Type B pancreatic cell (in vitro differentiated cells): ENCODE data around the gene IMPG1. TPM values are rescaled to one million over a fixed set of nuclear protein-coding genes. Genes with fewer than 3 reads are reported as not detected.

ENCODE experiments used
- DNase-seq: peaks from one replicate; pipeline ENCODE4 v3.0.0; 2021; ENCODE audit warnings: mixed read lengths; ENCODE audit not compliant: unreplicated experiment; ENCODE audit errors: extremely low spot score
- H3K27ac Mint-ChIP-seq: 2 replicates; pipeline ENCODE4 v1.8.0; 2021; ENCODE audit warnings: mild to moderate bottlenecking, mixed read lengths
- H3K27me3 Mint-ChIP-seq: 2 replicates; pipeline ENCODE4 v1.8.0; 2021; ENCODE audit warnings: mixed read lengths
- H3K36me3 Mint-ChIP-seq: 2 replicates; pipeline ENCODE4 v1.8.0; 2021; ENCODE audit warnings: mixed read lengths
- H3K4me1 Mint-ChIP-seq: one replicate; pipeline ENCODE4 v1.8.0; 2021; ENCODE audit warnings: mixed read lengths; ENCODE audit not compliant: unreplicated experiment
- H3K4me3 Mint-ChIP-seq: 2 replicates; pipeline ENCODE4 v1.8.0; 2021; ENCODE audit warnings: mild to moderate bottlenecking, mixed read lengths
- H3K9me3 Mint-ChIP-seq: 2 replicates; pipeline ENCODE4 v1.8.0; 2021; ENCODE audit warnings: mixed read lengths
- total RNA-seq: library from RNA; stranded (reverse); gene quantifications from 2 replicates; pipeline ENCODE4 v1.2.1, GENCODE V29; 2021; ENCODE audit warnings: low replicate concordance
- TF ChIP-seq, protein P1 (sequence below): fragments of 200-600 bp; sonication (generic); conservative IDR thresholded peaks from 2 replicates; pipeline ENCODE4 v1.5.0; 2021; ENCODE audit warnings: antibody characterized with exemption, mild to moderate bottlenecking

Gene IMPG1
- total RNA-seq, 1 donor from 2014 or later, result not detected

DNA sequence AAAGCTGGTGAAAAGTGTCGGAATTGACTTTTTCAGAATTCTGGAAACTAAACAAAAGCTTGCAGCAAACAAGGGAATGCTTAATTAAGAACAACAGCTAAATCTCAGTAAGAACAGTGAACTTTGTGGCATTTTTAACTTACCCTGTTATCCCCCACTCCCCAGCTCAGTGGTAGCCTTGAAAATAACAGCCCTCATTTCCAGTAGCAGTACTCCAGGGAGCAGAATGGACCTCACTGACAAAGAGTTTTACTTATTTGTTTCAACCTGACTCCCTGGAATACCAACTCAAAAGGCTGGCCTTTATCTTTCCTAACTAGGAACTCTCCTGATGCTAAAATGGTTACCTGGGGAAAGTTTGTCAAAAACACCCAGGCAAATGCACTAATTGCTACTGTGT is 108.9 kb downstream of the IMPG1 start:
- Mint-ChIP-seq H3K27me3 (no peaks in the 10 kb centered on the region), H3K4me3 (no peak overlapping the region), H3K4me1 (no peaks in the 10 kb centered on the region), H3K27ac (no peak overlapping the region), H3K9me3 (no peaks in the 10 kb centered on the region), H3K36me3 (no peaks in the 10 kb centered on the region)
- TF ChIP-seq, protein P1, sequence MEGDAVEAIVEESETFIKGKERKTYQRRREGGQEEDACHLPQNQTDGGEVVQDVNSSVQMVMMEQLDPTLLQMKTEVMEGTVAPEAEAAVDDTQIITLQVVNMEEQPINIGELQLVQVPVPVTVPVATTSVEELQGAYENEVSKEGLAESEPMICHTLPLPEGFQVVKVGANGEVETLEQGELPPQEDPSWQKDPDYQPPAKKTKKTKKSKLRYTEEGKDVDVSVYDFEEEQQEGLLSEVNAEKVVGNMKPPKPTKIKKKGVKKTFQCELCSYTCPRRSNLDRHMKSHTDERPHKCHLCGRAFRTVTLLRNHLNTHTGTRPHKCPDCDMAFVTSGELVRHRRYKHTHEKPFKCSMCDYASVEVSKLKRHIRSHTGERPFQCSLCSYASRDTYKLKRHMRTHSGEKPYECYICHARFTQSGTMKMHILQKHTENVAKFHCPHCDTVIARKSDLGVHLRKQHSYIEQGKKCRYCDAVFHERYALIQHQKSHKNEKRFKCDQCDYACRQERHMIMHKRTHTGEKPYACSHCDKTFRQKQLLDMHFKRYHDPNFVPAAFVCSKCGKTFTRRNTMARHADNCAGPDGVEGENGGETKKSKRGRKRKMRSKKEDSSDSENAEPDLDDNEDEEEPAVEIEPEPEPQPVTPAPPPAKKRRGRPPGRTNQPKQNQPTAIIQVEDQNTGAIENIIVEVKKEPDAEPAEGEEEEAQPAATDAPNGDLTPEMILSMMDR, result no peak
- DNase-seq, result no peak

DNA sequence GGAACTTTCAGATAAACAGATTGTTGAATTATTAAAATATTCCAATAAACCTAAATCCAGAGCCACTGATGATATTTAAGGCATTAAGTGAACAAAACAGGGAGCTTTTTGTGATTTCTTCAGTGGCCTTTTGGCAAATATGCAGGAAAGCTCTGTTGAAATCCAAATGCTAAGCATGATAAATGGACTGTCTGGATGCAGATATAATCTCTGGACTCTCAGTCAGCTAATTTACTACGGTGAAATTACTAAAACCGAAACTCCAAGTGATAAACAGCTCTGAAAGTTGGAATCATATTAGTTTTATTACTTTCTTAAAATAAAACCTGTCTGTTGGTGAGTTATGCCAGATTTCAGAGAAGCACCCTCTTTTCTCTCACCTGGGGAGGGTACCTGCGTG is 120.3 kb downstream of the IMPG1 start:
- Mint-ChIP-seq H3K36me3 (no peaks in the 10 kb centered on the region), H3K27ac (no peak overlapping the region)

DNA sequence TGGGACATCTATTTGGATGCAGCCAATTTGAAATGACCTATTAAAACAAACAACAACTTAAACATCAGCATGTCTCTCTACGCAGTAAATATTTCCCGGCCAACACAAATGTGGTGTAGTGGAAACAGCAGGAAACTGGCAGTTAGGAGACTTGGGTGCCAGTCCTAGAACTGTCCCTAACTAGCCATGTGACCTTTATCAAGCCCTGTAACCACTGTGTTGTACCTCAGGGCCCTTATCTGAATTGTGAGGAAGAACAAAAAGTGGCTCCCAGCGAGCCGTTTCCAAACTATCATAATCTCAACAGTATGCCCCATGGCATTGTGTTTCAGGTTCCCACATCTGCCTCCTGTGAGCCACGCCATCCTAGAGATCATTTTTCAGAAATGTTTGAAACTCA is 124.5 kb downstream of the IMPG1 start:
- no peaks in the 10 kb centered on the region for H3K9me3 Mint-ChIP-seq
- TF ChIP-seq, protein P1, result no peak

More for the DNA sequence above, 120.3 kb downstream of the IMPG1 start:
- Mint-ChIP-seq H3K27me3 (peaks cover 4% of the 10 kb centered on the region), H3K4me1 (peaks cover under 1% of the 10 kb centered on the region), H3K4me3 (no peak overlapping the region), H3K9me3 (no peaks in the 10 kb centered on the region)
- no peak for DNase-seq
- TF ChIP-seq, protein P1, result no peak

DNA sequence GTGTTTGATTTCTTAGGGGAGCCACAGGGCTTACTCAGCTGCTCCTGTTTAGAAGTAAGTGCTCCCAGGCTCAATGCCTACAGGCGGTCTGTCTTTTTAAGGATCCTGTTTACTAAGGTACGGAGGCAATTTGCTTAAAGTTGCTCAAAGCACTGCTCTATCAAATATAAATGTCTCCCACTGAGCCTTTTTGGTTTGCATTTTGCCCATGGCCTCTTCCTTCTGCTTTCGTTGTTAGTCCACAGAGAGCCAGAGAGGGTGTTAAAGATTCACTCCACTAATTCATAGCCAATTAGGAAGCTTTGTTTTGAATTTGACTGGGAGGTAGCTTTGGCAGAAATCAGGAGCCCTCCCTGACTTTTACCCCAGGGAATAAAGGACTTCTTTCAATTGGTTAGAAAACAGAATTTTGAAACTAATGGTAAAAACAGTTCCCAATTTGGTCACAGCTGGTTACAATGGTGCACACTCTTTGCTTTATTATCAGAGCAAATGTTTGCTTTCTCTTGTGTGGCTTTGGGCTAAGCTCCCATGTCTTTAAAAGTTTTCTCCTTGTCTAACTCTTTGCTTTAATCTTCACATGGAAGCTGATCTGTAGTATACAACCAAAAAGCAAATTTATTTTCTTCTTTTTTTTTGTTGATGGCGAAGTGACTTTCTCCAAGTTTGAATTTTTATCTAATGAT is 126.2 kb downstream of the IMPG1 start:
- H3K27me3 Mint-ChIP-seq, result peaks cover 16% of the 10 kb centered on the region
- no peak for DNase-seq
- no peak overlapping the region for H3K27ac Mint-ChIP-seq
- TF ChIP-seq, protein P1, result no peak
- no peak overlapping the region for H3K4me3 Mint-ChIP-seq
- H3K9me3 Mint-ChIP-seq, result no peaks in the 10 kb centered on the region
- H3K4me1 Mint-ChIP-seq, result peaks cover 17% of the 10 kb centered on the region
- no peaks in the 10 kb centered on the region for H3K36me3 Mint-ChIP-seq

More for the DNA sequence above, 124.5 kb downstream of the IMPG1 start:
- Mint-ChIP-seq H3K36me3 (no peaks in the 10 kb centered on the region), H3K4me3 (no peak overlapping the region), H3K4me1 (peaks cover 17% of the 10 kb centered on the region), H3K27ac (no peak overlapping the region), H3K27me3 (peaks cover 16% of the 10 kb centered on the region)
- no peak for DNase-seq

DNA sequence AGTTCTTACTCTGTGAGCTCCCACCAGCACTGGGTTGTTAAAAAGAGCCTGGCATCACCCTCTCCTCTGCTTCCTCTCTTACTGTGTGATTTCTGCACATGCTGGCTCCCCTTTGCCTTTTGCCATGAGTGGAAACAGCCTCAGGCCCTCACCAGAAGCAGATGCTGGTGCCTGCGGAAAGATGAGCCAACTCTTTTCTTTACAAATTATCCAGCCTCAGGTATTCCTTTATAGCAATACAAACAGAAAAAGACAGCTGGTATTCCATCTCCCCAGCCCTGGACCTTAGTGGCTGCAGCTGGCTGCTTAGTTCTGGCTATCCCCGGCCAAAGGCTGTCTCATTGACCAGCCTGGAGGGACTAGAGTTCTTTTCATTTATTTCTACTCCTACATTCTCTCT is 129.1 kb downstream of the IMPG1 start:
- TF ChIP-seq, protein P1, result no peak
- H3K4me3 Mint-ChIP-seq, result no peak overlapping the region
- H3K27me3 Mint-ChIP-seq, result peaks cover 15% of the 10 kb centered on the region
- H3K9me3 Mint-ChIP-seq, result no peaks in the 10 kb centered on the region
- H3K36me3 Mint-ChIP-seq, result no peaks in the 10 kb centered on the region
- H3K27ac Mint-ChIP-seq, result no peak overlapping the region
- peaks cover 17% of the 10 kb centered on the region for H3K4me1 Mint-ChIP-seq
- no peak for DNase-seq
